Spleen (tissue), 13 donors: Measurements from ENCODE around the gene PCGF2. TPM values are rescaled to one million over a fixed set of nuclear protein-coding genes. Genes with fewer than 3 reads are reported as not detected.

Source experiments
- DNase-seq: peaks from one replicate; pipeline ENCODE4 v3.0.0-alpha.2; 2020
- H3K27ac ChIP-seq, 8 donors: fragments of 200-600 bp; sonication (generic) in 7 of 8; 1 replicate in 4 of 8; 2 replicates in 4 of 8; pipeline versions ENCODE4 v1.5.0 to v1.8.0; 2016 to 2021; ENCODE audit warnings: inconsistent platforms in 4 of 8, mild to moderate bottlenecking in 4 of 8, moderate library complexity in 1 of 8
- H3K27me3 ChIP-seq, 7 donors: fragments of 200-600 bp; sonication (generic) in 6 of 7; replicated peaks in 1 of 7; 1 replicate in 4 of 7; 2 replicates in 3 of 7; pipeline versions ENCODE4 v1.5.0 to v1.8.0; 2016 to 2021; ENCODE audit warnings: inconsistent platforms in 3 of 7, mild to moderate bottlenecking in 1 of 7
- H3K36me3 ChIP-seq, 6 donors: fragments of 200-600 bp; sonication (generic) in 5 of 6; 1 replicate in 4 of 6; 2 replicates in 2 of 6; pipeline versions ENCODE4 v1.5.0 to v1.8.0; 2016 to 2021; ENCODE audit warnings: inconsistent platforms in 2 of 6
- H3K4me1 ChIP-seq, 6 donors: fragments of 200-600 bp; sonication (generic) in 5 of 6; 1 replicate in 3 of 6; 2 replicates in 3 of 6; pipeline versions ENCODE4 v1.5.0 to v1.8.0; 2016 to 2021; ENCODE audit warnings: inconsistent platforms in 3 of 6
- H3K4me3 ChIP-seq, 8 donors: fragments of 200-600 bp; sonication (generic) in 7 of 8; 1 replicate in 4 of 8; 2 replicates in 4 of 8; pipeline versions ENCODE4 v1.5.0 to v1.8.0; 2016 to 2021; ENCODE audit warnings: inconsistent platforms in 4 of 8, mild to moderate bottlenecking in 4 of 8, moderate library complexity in 2 of 8
- H3K9me3 ChIP-seq, 8 donors: fragments of 200-600 bp; sonication (generic) in 7 of 8; 1 replicate in 4 of 8; 2 replicates in 4 of 8; pipeline versions ENCODE4 v1.5.0 to v1.8.0; 2016 to 2021; ENCODE audit warnings: inconsistent platforms in 4 of 8
- POLR2A ChIP-seq, 3 donors: fragments of 450-650 bp; IDR thresholded peaks; one replicate each; pipeline ENCODE4 v1.5.1; 2017; ENCODE audit warnings: antibody characterized with exemption in 3 of 3, mild to moderate bottlenecking in 1 of 3
- POLR2AphosphoS5 ChIP-seq, 3 donors: sonication (generic); formaldehyde crosslinking; IDR thresholded peaks; one replicate each; pipeline ENCODE4 v1.5.1; 2017; ENCODE audit warnings: antibody characterized with exemption in 3 of 3
- WGBS, 5 donors: extraction: QIAGEN DNeasy Blood & Tissue Kit in 3 of 5; methylation state at CpG; one replicate each; pipeline versions ENCODE4 v1.1.5 to v1.1.7; 2013 to 2018; 5-methylcytosine and 5-hydroxymethylcytosine counted together
- intact Hi-C: fragments of 100-400 bp; cut with DNase I; formaldehyde crosslinking; loops from one replicate; pipeline ENCODE4 v1.15.0; 2023; ENCODE audit warnings: low total_unique reads
- long read RNA-seq, 2 donors: transcript quantifications; one replicate each; lab custom pipeline, GENCODE V29; 2026
- polyA plus RNA-seq, 3 donors: library from polyadenylated mRNA; stranded (reverse); fragments of 200-250 nt; gene quantifications; one replicate each; pipeline ENCODE4 v1.2.1, GENCODE V29; 2013
- total RNA-seq, 7 donors: library from RNA; depleted of rRNA in 3 of 7; stranded (reverse); fragments of >200 nt in 3 of 7; fragmentation: NEBNext Ultra II Directional in 4 of 7; extraction: Animal tissue kit (Norgen Biotek cat#: 25700) in 4 of 7; gene quantifications; one replicate each; pipeline versions ENCODE4 v1.1.0 to v1.2.1, GENCODE V29; 2016 to 2021
- TF ChIP-seq, protein P1 (sequence below), 11 experiments: fragments of 200-600 bp in 7 of 11; fragments of 450-650 bp in 4 of 11; sonication (generic) in 4 of 11; IDR thresholded peaks in 8 of 11; conservative IDR thresholded peaks in 3 of 11; 1 replicate in 7 of 11; 2 replicates in 4 of 11; pipeline versions ENCODE4 v1.4.0 to v1.8.0; 2016 to 2021; ENCODE audit warnings: antibody characterized with exemption in 11 of 11, inconsistent platforms in 4 of 11, mild to moderate bottlenecking in 1 of 11
- donor health status: healthy with polysubstance abuse.
- donor health status: DM: no; HTN: no; CAD: no; lungs with moderate emphysema.
- donor health status: DM: no; HTN: no; CAD: no.
- donor health status: Bipolar disorder and iron deficiency.
- donor health status: healthy.
- donor health status: DM: no; HTN: no; CAD: no.
- donor health status: DM: yes; HTN: yes; CAD: no.

The PCGF2 gene
- total RNA-seq = 10 to 100 TPM; 13.1 to 57.6 (median 25.7) TPM
- 10 to 100 TPM; 13.7 to 28.5 (median 25.7) TPM for polyA plus RNA-seq
- long read RNA-seq, donor 1, partial matches to known transcripts = 114 of 249 reads
- long read RNA-seq, donor 1, other reads (novel, unspliced or antisense) = 135 of 249 reads
- long read RNA-seq, donor 2 = 0 reads

GRCh38 chr17:38748149-38748891, at the start of gene PCGF2:
TSS of gene PCGF2 (minus strand) at chr17:38748336. CDS start at chr17:38740402, 7,934 bp downstream.
- peak within 1 kb of the TSS; percentile 54 to 86 (median 60) for H3K4me3 ChIP-seq
- H3K4me1 ChIP-seq = peaks cover 44 to 92% (median 72%) of the 10 kb centered on the region in 6 donors
- peak; percentile 87 for DNase-seq
- 0 to 3% (median 2%) methylated on average over 27 to 44 of the region's 47 CpGs for WGBS, 5 donors
- peaks cover 0 to 79% (median 41%) of the 10 kb centered on the region in 7 donors for H3K27me3 ChIP-seq
- TF ChIP-seq, protein P1, sequence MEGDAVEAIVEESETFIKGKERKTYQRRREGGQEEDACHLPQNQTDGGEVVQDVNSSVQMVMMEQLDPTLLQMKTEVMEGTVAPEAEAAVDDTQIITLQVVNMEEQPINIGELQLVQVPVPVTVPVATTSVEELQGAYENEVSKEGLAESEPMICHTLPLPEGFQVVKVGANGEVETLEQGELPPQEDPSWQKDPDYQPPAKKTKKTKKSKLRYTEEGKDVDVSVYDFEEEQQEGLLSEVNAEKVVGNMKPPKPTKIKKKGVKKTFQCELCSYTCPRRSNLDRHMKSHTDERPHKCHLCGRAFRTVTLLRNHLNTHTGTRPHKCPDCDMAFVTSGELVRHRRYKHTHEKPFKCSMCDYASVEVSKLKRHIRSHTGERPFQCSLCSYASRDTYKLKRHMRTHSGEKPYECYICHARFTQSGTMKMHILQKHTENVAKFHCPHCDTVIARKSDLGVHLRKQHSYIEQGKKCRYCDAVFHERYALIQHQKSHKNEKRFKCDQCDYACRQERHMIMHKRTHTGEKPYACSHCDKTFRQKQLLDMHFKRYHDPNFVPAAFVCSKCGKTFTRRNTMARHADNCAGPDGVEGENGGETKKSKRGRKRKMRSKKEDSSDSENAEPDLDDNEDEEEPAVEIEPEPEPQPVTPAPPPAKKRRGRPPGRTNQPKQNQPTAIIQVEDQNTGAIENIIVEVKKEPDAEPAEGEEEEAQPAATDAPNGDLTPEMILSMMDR (IDR thresholded peaks at IDR 0.05 in 8 of 11, conservative IDR thresholded peaks at IDR 0.05 in 3 of 11) = no peak
- TF ChIP-seq POLR2AphosphoS5 (IDR thresholded peaks at IDR 0.05) = peak; percentile 39 to 75 (median 72)
- H3K36me3 ChIP-seq = peaks cover 0 to under 1% (median 0%) of the 10 kb centered on the region in 6 donors
- intact Hi-C loops = no loop called here
- H3K9me3 ChIP-seq = no peaks in the 10 kb centered on the region
- H3K27ac ChIP-seq = peak within 1 kb of the TSS; percentile 77 to 96 (median 92)

GRCh38 chr17:38797828-38798227, 49.7 kb upstream of the PCGF2 start:
- peaks cover 0 to 51% (median 20%) of the 10 kb centered on the region in 6 donors for H3K36me3 ChIP-seq
- peak overlapping the region in 6 of 8 donors; percentile 86 to 96 (median 92) for H3K4me3 ChIP-seq
- no peaks in the 10 kb centered on the region for H3K9me3 ChIP-seq
- peak overlapping the region in 7 of 8 donors; percentile 97 to 100 (median 99) for H3K27ac ChIP-seq
- no peak for DNase-seq
- 76 to 91% (median 79%) methylated on average over 6 of the region's 6 CpGs for WGBS, 5 donors
- H3K27me3 ChIP-seq = no peaks in the 10 kb centered on the region
- peaks cover 15 to 68% (median 41%) of the 10 kb centered on the region in 6 donors for H3K4me1 ChIP-seq
- TF ChIP-seq POLR2AphosphoS5 (IDR thresholded peaks at IDR 0.05) = no peak
- no peak for TF ChIP-seq POLR2A (IDR thresholded peaks at IDR 0.05)
- TF ChIP-seq, protein P1 (IDR thresholded peaks at IDR 0.05 in 8 of 11, conservative IDR thresholded peaks at IDR 0.05 in 3 of 11) = no peak
- intact Hi-C loops = no loop called here

- TF ChIP-seq, protein P1 (IDR thresholded peaks at IDR 0.05 in 8 of 11, conservative IDR thresholded peaks at IDR 0.05 in 3 of 11) = no peak
- TF ChIP-seq POLR2AphosphoS5 (IDR thresholded peaks at IDR 0.05) = no peak
- TF ChIP-seq POLR2A (IDR thresholded peaks at IDR 0.05) = no peak
- Histone ChIP-seq H3K9me3 (no peaks in the 10 kb centered on the region), H3K36me3 (peaks cover 0 to 51% (median 13%) of the 10 kb centered on the region in 6 donors), H3K4me3 (peak overlapping the region in 2 of 8 donors; percentile 86 to 96), H3K27me3 (no peaks in the 10 kb centered on the region), H3K27ac (peak overlapping the region in 2 of 8 donors; percentile 99 to 100), H3K4me1 (peaks cover 15 to 74% (median 42%) of the 10 kb centered on the region in 6 donors)
- no peak for DNase-seq
- 71 to 88% (median 76%) methylated on average over 5 of the region's 5 CpGs for WGBS, 5 donors
- intact Hi-C loops = no loop called here
Measured at GRCh38 chr17:38797158-38797490, 49.0 kb upstream of the PCGF2 start.
